ENCODE results near the gene PXMP4. TPM values are rescaled to one million over a fixed set of nuclear protein-coding genes. Genes with fewer than 3 reads are reported as not detected.

The PXMP4 gene
- total RNA-seq, 1 donor from 2014 or later, result 8.9 TPM

Other genes with a start within 250 kb of the PXMP4 start
- 11.2 TPM for gene CBFA2T2, start 230.2 kb downstream of the PXMP4 start, total RNA-seq
- not detected for gene C20orf144, start 58.0 kb downstream of the PXMP4 start, total RNA-seq
- 0.46 TPM for gene ACTL10, start 53.4 kb downstream of the PXMP4 start, total RNA-seq
- gene NECAB3, start 45.9 kb downstream of the PXMP4 start, total RNA-seq, result 77.0 TPM
- gene E2F1, start 33.9 kb downstream of the PXMP4 start, total RNA-seq, result 2.3 TPM
- gene ZNF341, start 11.7 kb upstream of the PXMP4 start, total RNA-seq, result 1.3 TPM
- gene CHMP4B, start 91.0 kb upstream of the PXMP4 start, total RNA-seq, result 101 TPM